H7 (cell line): Measurements from ENCODE around the gene ANKH. TPM values are rescaled to one million over a fixed set of nuclear protein-coding genes. Genes with fewer than 3 reads are reported as not detected.
"Not testable (repeated sequence)": the region's sequence is repeated elsewhere in the genome, so short reads cannot be mapped to it uniquely, and the experiment has no call there.

Experiments used
- DNase-seq: peaks from one replicate; pipeline ENCODE4 v3.0.0; 2012
- H3K27me3 ChIP-seq: 2 replicates; pipeline ENCODE4 v1.6.0; 2011; ENCODE audit warnings: mild to moderate bottlenecking, low read length; ENCODE audit not compliant: control insufficient read depth, insufficient read depth
- H3K36me3 ChIP-seq: replicated peaks from 2 replicates; pipeline ENCODE4 v1.5.1; 2011; ENCODE audit warnings: low read length; ENCODE audit not compliant: control insufficient read depth, insufficient read depth
- H3K4me3 ChIP-seq: 2 replicates; pipeline ENCODE4 v1.5.1; 2011; ENCODE audit warnings: low read depth, mild to moderate bottlenecking, control low read depth, low read length, moderate library complexity; ENCODE audit not compliant: insufficient read depth
- total RNA-seq: library from RNA; depleted of rRNA; stranded (reverse); fragments of >200 nt; shearing (Covaris generic); gene quantifications from 2 replicates; pipeline ENCODE4 v1.2.3, GENCODE V29; 2014

ANKH gene
- total RNA-seq, 1 experiment from 2014 or later: 6.5 TPM

GRCh38 chr5:14853685-14854084 is 17.9 kb downstream of the ANKH start:
- Histone ChIP-seq H3K4me3 (no peak overlapping the region), H3K36me3 (no peaks in the 10 kb centered on the region), H3K27me3 (no peaks in the 10 kb centered on the region)
- no peak for DNase-seq

DNA sequence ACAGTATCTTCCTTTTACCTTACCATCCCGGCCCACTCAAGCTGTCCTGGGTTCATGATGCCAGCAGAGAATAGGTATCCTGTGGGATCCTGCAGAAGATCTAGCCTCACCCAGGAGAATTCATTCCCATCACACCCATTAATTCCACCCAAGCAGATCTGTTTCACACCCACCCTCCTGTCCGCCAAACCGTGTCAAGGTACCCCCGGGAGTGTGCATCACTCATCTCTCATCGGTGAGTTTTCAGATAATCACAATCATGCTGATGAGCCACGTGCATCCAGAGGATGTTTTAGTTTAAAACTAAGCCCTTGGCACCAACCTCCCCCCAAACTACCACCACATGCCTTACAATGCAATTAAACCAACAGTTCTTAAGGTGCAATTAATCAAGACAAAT is 18.8 kb downstream of the ANKH start:
- Histone ChIP-seq H3K36me3 (no peaks in the 10 kb centered on the region), H3K4me3 (no peak overlapping the region), H3K27me3 (no peaks in the 10 kb centered on the region)
- no peak for DNase-seq

DNA sequence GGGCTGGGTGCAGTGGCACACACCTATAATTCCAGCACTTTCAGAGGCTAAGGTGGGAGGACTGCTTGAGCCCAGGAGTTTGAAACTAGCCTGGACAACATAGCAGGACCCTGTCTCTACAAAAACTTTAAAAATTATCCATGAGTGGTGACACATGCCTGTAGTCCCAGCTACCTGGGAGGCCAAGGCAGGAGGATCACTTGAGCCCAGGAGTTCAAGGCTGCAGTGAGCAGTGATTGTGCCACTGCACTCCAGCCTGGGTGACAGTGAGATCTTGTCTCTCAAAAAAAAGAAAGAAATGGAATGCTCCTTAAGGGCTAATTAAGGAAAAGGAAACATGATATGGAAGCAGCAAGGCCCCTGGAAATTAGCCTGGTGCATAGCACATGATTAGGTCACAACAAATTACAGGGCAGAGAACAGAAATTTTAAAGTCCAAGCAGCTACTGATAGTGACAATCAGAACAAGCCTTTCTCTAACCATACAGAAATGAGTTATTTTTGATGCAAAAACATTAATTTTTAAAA is 19.5 kb downstream of the ANKH start:
- H3K36me3 ChIP-seq: no peaks in the 10 kb centered on the region
- H3K27me3 ChIP-seq: no peaks in the 10 kb centered on the region
- H3K4me3 ChIP-seq: no peak overlapping the region
- no peak for DNase-seq

GRCh38 chr5:14851597-14851996 is 20.0 kb downstream of the ANKH start:
- Histone ChIP-seq H3K27me3 (no peaks in the 10 kb centered on the region), H3K4me3 (no peak overlapping the region), H3K36me3 (no peaks in the 10 kb centered on the region)
- DNase-seq: no peak

GRCh38 chr5:14851050-14851419 is 20.5 kb downstream of the ANKH start:
- no peak overlapping the region for H3K4me3 ChIP-seq
- no peaks in the 10 kb centered on the region for H3K27me3 ChIP-seq
- H3K36me3 ChIP-seq: no peaks in the 10 kb centered on the region
- no peak for DNase-seq

DNA sequence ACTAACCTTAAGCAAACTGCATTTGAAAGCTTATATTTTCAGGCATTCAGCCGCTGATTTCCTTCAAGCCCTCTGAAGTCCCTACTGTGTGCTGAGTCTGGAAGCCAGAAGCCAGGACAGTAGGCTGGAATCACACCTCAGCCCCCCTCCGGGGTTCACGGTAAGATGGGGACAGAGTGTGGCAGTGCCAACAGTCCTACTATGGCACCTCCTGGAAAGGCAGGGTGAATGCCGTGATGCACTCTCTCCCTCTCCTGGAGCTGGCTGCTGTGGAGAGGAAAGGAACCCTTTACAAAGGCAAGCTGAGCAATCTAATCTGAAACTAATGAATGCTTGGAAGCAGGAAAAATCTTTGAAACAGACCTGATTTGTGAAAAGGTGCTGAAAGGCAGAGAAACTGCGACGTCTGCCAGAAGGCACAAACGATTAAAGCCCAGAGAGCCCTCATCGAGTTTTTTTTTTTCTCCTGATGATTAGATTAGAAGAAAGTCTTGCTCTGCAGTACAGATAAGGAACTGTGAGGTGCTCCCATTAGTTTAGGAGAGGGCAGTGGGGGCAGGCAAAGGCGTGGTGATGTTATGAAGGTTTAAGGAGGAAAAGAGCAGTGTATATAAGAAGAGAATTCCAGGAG is 21.0 kb downstream of the ANKH start:
- H3K4me3 ChIP-seq: no peak overlapping the region
- peak; percentile 21 for DNase-seq
- H3K27me3 ChIP-seq: no peaks in the 10 kb centered on the region
- H3K36me3 ChIP-seq: no peaks in the 10 kb centered on the region

DNA sequence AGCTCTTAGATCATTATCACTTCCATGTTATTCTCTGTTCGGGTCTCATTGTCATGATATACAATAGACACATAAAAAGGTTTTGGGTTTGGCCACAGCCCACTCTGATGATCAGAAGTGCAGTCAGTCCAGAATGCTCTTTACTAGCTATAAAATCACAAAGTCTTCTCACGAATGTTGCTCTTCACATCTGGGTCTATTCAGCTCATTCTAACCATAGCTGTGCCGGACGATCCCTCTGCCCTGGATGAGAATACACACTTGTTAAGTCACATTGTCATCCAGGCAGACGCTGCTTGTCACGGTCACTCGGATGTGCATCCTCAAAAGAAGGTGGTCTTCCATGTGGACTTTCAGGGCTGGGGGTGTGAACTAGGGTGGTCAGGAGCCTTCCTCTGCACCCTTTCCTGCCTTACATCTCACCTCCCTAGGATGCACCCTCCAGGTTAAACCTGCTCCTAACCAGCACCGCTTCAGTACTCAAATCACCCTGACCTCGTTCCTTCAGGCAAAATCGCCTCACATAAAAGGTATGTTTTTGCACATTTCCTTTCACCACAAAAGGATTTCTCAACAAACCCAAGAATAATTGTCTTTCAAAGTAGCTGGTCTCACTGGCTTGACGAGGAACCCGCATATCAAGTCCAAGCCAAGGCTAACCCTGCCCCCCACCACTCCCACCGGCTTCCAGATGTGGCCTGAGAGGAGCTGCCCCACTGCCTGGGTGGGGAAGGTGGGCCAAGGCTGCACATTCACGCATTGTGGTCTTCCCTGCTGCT is 21.9 kb downstream of the ANKH start:
- Histone ChIP-seq H3K36me3 (no peaks in the 10 kb centered on the region), H3K27me3 (no peaks in the 10 kb centered on the region), H3K4me3 (no peak overlapping the region)
- peak; percentile 32 for DNase-seq

GRCh38 chr5:14848942-14849341 is 22.6 kb downstream of the ANKH start:
- H3K4me3 ChIP-seq, H3K27me3 ChIP-seq, DNase-seq, H3K36me3 ChIP-seq: not testable (repeated sequence)

GRCh38 chr5:14848385-14848784 is 23.2 kb downstream of the ANKH start:
- no peak for DNase-seq
- Histone ChIP-seq H3K27me3 (no peaks in the 10 kb centered on the region), H3K4me3 (no peak overlapping the region), H3K36me3 (no peaks in the 10 kb centered on the region)

- no peaks in the 10 kb centered on the region for H3K36me3 ChIP-seq
- H3K27me3 ChIP-seq: no peaks in the 10 kb centered on the region
- H3K4me3 ChIP-seq: no peak overlapping the region
- DNase-seq: no peak
Observed at GRCh38 chr5:14847471-14847870, 24.1 kb downstream of the ANKH start.

DNA sequence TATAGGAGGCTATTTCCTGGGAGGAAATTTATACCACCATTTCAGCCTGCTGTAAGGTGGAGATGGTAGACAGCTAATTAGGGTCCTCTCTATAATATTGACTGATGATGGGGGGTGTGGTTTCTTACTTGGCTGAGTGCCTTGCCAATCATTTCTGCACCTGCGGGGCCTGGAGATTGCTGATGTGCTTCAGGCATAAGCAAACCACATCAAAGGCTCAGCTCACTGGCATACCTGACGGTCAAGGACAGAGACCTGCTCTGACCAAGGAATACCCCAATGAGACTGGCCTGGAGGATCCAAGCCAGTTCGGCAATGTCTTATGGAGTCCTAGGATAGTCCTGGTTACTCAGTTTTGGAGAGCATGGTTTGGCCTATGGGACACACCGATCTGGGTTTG is 29.5 kb downstream of the ANKH start:
- no peak overlapping the region for H3K4me3 ChIP-seq
- H3K27me3 ChIP-seq: no peaks in the 10 kb centered on the region
- no peaks in the 10 kb centered on the region for H3K36me3 ChIP-seq
- DNase-seq: no peak

DNA sequence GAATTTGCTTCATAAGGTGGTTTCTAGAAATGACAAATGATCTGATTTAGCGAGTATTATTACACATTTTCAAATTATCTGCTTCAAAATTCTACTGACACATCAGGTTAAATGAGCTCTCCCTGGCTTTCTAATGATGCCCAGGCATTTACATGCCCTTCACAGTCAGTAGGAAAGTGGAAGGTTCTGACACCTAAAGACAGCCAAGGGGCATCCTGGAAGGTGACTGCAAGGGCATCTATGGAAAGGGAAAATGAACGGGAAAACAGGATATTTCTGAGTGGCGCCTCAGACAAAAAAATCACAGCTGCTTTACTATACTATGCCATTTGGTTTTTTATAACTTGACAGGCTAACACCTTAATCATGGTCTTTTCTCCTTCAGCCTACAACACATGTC is 31.0 kb downstream of the ANKH start:
- no peak for DNase-seq
- no peaks in the 10 kb centered on the region for H3K27me3 ChIP-seq
- H3K4me3 ChIP-seq: no peak overlapping the region
- no peaks in the 10 kb centered on the region for H3K36me3 ChIP-seq

DNA sequence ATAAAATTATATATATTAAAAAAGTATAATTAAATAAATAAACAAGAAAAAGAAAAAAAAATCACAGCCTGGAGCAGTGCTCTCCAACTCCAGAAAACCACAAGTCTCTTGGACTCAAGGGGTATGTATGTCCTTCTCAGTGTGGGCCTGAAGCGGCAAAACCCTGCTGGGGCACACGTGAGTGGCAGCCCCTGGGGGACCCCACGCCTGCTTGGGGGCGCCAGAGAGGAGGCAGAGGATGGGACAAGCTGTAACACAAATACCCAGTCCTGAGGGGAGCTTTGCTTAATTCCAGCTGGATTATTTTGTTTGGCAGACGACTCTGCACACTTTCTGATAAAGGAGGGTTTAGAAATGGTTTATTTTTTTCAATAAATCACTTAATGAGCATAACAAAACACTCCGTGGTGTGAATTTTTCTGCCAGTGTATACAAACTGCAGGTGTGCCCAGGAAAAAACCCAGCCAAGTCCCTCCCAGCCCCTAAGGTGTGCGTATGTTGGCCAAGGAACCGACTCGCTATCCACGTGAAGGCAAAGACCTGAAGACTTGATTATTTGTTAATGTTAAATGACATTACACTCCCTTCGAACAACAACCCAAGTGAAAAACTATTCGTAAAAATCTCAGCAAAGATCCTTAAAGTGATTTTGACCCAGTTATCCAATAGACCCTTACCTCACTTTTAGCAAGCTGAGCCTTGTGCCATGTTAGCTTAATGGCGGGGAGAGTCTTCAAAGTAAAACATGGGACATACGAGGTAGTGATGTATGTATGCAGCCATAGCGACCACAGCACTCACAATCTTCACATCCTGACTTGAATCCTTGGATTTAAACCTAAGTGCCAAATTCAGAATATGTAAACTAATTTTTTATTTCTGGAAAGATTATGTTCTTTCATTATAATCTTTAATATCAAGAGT is 32.9 kb downstream of the ANKH start:
- Histone ChIP-seq H3K4me3 (no peak overlapping the region), H3K36me3 (no peaks in the 10 kb centered on the region), H3K27me3 (no peaks in the 10 kb centered on the region)
- peak; percentile 42 for DNase-seq

DNA sequence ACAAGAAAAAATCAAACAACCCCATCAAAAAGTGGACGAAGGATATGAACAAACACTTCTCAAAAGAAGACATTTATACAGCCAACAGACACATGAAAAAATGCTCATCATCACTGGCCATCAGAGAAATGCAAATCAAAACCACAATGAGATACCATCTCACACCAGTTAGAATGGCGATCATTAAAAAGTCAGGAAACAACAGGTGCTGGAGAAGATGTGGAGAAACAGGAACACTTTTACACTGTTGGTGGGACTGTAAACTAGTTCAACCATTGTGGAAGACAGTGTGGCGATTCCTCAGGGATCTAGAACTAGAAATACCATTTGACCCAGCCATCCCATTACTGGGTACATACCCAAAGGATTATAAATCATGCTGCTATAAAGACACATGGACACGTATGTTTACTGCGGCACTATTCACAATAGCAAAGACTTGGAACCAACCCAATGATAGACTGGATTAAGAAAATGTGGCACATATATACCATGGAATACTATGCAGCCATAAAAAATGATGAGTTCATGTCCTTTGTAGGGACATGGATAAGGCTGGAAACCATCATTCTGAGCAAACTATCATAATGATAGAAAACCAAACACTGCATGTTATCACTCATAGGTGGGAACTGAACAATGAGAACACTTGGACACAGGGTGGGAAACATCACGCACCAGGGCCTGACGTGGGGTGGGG is 34.0 kb downstream of the ANKH start:
- not testable (repeated sequence) for H3K36me3 ChIP-seq, H3K27me3 ChIP-seq, H3K4me3 ChIP-seq, DNase-seq
